ENCODE results near the gene MBNL3. TPM values are rescaled to one million over a fixed set of nuclear protein-coding genes. Genes with fewer than 3 reads are reported as not detected.

The MBNL3 gene
- polyA plus RNA-seq, 1 of the 3 experiments (the other 2 are of a cell fraction), result 0.21 TPM

DNA sequence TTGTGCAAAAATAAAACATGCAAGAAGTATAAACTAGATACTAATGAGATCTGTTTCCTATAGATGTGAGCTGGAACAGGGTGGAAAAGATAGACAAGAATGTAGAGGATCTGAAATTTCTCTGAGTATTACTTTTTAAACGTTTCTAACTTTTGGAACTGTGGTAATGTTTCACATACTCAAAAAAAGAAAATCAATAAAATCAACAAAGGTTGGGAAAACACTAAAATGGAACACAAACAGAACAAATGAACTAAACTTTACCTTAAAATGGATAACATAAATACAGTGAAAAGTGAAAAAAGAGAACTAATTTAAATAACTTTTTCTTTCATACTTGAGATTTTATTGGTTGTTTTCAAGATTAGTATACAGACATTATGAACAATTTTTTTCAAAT is 32.0 kb upstream of the MBNL3 start:
- H3K79me2 ChIP-seq (ENCODE audit: insufficient read depth), result no peaks in the 10 kb centered on the region
- no peak overlapping the region for H3K9ac ChIP-seq
- H3K4me3 ChIP-seq (ENCODE audit: low read depth in 2 of 2, low read length in 1 of 2), result no peak overlapping the region
- no peak overlapping the region for H3K4me2 ChIP-seq
- H3K36me3 ChIP-seq (replicated peaks in 1 of 2; ENCODE audit: control insufficient read depth in 1 of 2, insufficient read depth in 2 of 2, low read length in 1 of 2), result no peaks in the 10 kb centered on the region
- no peak for DNase-seq
- no peaks in the 10 kb centered on the region for H3F3A ChIP-seq (replicated peaks; ENCODE audit: insufficient read depth)
- H2AFZ ChIP-seq (ENCODE audit: low read depth), result no peak overlapping the region
- H3K27me3 ChIP-seq (ENCODE audit: insufficient read depth), result no peaks in the 10 kb centered on the region; the same call in none of the 2 replicates
- WGBS (ENCODE audit: low lambda C conversion rate), result 0% methylated on average over 1 of the region's 1 CpG
- H3K9me3 ChIP-seq, result no peaks in the 10 kb centered on the region
- POLR2A ChIA-PET, result no interaction called here
- H3K4me1 ChIP-seq (ENCODE audit: control insufficient read depth in 1 of 2, insufficient read depth in 2 of 2, low read depth in 1 of 2, low read length in 1 of 2), result no peaks in the 10 kb centered on the region
- no peak for TF ChIP-seq NRF1 (IDR thresholded peaks at IDR 0.05; ENCODE audit: low read depth, low read length)
- TF ChIP-seq CTCF (IDR thresholded peaks at IDR 0.05), result no peak
- no peak for TF ChIP-seq JUND (IDR thresholded peaks at IDR 0.05)
- H4K20me1 ChIP-seq (ENCODE audit: insufficient read depth), result no peaks in the 10 kb centered on the region
- CTCF ChIA-PET, result no interaction called here
- H3K9me2 ChIP-seq, result no peaks in the 10 kb centered on the region
- no peak overlapping the region for H3K27ac ChIP-seq (ENCODE audit: low read depth in 2 of 2, low read length in 1 of 2)

GRCh38 chrX:132520213-132520612 is 31.4 kb upstream of the MBNL3 start:
- Histone ChIP-seq H3K27me3 (ENCODE audit: insufficient read depth) (no peaks in the 10 kb centered on the region; the same call in none of the 2 replicates), H3F3A (replicated peaks; ENCODE audit: insufficient read depth) (no peaks in the 10 kb centered on the region), H2AFZ (ENCODE audit: low read depth) (no peak overlapping the region), H3K9me2 (no peaks in the 10 kb centered on the region), H3K9ac (no peak overlapping the region), H3K36me3 (replicated peaks in 1 of 2; ENCODE audit: control insufficient read depth in 1 of 2, insufficient read depth in 2 of 2, low read length in 1 of 2) (no peaks in the 10 kb centered on the region), H3K4me1 (ENCODE audit: control insufficient read depth in 1 of 2, insufficient read depth in 2 of 2, low read depth in 1 of 2, low read length in 1 of 2) (no peaks in the 10 kb centered on the region), H3K4me3 (ENCODE audit: low read depth in 2 of 2, low read length in 1 of 2) (no peak overlapping the region), H3K4me2 (no peak overlapping the region), H3K9me3 (no peaks in the 10 kb centered on the region), H3K79me2 (ENCODE audit: insufficient read depth) (no peaks in the 10 kb centered on the region), H3K27ac (ENCODE audit: low read depth in 2 of 2, low read length in 1 of 2) (no peak overlapping the region), H4K20me1 (ENCODE audit: insufficient read depth) (no peaks in the 10 kb centered on the region)
- 6% methylated on average over 3 of the region's 3 CpGs for WGBS (ENCODE audit: low lambda C conversion rate)
- DNase-seq, result no peak
- ChIA-PET POLR2A (no interaction called here), CTCF (no interaction called here)
- no peak for TF ChIP-seq YY1 (IDR thresholded peaks at IDR 0.05; ENCODE audit: low read depth)
- no peak for TF ChIP-seq JUND (IDR thresholded peaks at IDR 0.05)
- no peak for TF ChIP-seq CHD2 (IDR thresholded peaks at IDR 0.05; ENCODE audit: low read length, partially characterized antibody)
- TF ChIP-seq RCOR1 (IDR thresholded peaks at IDR 0.05; ENCODE audit: low read length), result no peak
- no peak for TF ChIP-seq SIN3A (IDR thresholded peaks at IDR 0.05; ENCODE audit: borderline replicate concordance, low read depth, low read length)
- no peak for TF ChIP-seq FOXM1 (IDR thresholded peaks at IDR 0.05; ENCODE audit: low read depth)
- no peak for TF ChIP-seq CTCF (IDR thresholded peaks at IDR 0.05)
- no peak for TF ChIP-seq MEF2A (IDR thresholded peaks at IDR 0.05; ENCODE audit: borderline replicate concordance, low read depth)
- no peak for TF ChIP-seq FOSL2 (IDR thresholded peaks at IDR 0.05; ENCODE audit: borderline replicate concordance, low read depth)
- TF ChIP-seq TAF1 (IDR thresholded peaks at IDR 0.05; ENCODE audit: borderline replicate concordance, low read depth, low read length), result no peak
- TF ChIP-seq TEAD4 (IDR thresholded peaks at IDR 0.05; ENCODE audit: borderline replicate concordance, insufficient read depth), result no peak
- no peak for TF ChIP-seq MAX (IDR thresholded peaks at IDR 0.05; ENCODE audit: low read depth)
- TF ChIP-seq, protein P1, sequence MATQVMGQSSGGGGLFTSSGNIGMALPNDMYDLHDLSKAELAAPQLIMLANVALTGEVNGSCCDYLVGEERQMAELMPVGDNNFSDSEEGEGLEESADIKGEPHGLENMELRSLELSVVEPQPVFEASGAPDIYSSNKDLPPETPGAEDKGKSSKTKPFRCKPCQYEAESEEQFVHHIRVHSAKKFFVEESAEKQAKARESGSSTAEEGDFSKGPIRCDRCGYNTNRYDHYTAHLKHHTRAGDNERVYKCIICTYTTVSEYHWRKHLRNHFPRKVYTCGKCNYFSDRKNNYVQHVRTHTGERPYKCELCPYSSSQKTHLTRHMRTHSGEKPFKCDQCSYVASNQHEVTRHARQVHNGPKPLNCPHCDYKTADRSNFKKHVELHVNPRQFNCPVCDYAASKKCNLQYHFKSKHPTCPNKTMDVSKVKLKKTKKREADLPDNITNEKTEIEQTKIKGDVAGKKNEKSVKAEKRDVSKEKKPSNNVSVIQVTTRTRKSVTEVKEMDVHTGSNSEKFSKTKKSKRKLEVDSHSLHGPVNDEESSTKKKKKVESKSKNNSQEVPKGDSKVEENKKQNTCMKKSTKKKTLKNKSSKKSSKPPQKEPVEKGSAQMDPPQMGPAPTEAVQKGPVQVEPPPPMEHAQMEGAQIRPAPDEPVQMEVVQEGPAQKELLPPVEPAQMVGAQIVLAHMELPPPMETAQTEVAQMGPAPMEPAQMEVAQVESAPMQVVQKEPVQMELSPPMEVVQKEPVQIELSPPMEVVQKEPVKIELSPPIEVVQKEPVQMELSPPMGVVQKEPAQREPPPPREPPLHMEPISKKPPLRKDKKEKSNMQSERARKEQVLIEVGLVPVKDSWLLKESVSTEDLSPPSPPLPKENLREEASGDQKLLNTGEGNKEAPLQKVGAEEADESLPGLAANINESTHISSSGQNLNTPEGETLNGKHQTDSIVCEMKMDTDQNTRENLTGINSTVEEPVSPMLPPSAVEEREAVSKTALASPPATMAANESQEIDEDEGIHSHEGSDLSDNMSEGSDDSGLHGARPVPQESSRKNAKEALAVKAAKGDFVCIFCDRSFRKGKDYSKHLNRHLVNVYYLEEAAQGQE (IDR thresholded peaks at IDR 0.05; ENCODE audit: low read depth, low read length), result no peak
- TF ChIP-seq USF1 (IDR thresholded peaks at IDR 0.05; ENCODE audit: borderline replicate concordance, low read depth), result no peak
- no peak for TF ChIP-seq RAD21 (IDR thresholded peaks at IDR 0.05; ENCODE audit: low read length)
- TF ChIP-seq, protein P2, sequence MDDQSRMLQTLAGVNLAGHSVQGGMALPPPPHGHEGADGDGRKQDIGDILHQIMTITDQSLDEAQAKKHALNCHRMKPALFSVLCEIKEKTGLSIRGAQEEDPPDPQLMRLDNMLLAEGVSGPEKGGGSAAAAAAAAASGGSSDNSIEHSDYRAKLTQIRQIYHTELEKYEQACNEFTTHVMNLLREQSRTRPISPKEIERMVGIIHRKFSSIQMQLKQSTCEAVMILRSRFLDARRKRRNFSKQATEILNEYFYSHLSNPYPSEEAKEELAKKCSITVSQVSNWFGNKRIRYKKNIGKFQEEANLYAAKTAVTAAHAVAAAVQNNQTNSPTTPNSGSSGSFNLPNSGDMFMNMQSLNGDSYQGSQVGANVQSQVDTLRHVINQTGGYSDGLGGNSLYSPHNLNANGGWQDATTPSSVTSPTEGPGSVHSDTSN (IDR thresholded peaks at IDR 0.05), result no peak
- no peak for TF ChIP-seq NRF1 (IDR thresholded peaks at IDR 0.05; ENCODE audit: low read depth, low read length)
- TF ChIP-seq EZH2phosphoT487 (IDR thresholded peaks at IDR 0.05; ENCODE audit: borderline replicate concordance, low read depth), result no peak
- no peak for TF ChIP-seq ELF1 (IDR thresholded peaks at IDR 0.05)
